CD4-positive, alpha-beta T cell treated with Interleukin-15 for 1 hour (primary cell): ENCODE measurements around the gene PDE5A.

Experiments
- DNase-seq: peaks from one replicate; pipeline ENCODE4 v3.0.0-alpha.2; 2020

Gene PDE5A

DNA sequence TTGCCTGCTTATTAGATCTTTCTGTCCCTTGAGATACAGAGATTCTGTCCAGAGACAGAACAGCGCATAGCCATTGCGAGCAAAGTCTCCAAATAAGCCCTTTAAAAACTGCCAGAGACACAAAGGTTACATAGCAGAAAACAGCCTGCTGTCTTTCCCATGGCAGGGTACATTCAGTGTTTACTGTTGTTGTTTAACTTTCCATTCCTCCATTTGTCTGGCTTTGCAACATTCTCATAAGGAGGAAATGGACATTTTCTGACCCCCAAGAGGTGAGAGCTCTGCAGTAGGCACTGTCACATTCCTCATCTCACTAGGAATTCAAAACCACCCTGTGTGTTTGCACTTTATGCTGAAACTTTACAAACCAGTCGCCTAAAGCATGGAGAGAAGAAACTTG lies 48.3 kb downstream of the PDE5A start:
- no peak for DNase-seq

DNA sequence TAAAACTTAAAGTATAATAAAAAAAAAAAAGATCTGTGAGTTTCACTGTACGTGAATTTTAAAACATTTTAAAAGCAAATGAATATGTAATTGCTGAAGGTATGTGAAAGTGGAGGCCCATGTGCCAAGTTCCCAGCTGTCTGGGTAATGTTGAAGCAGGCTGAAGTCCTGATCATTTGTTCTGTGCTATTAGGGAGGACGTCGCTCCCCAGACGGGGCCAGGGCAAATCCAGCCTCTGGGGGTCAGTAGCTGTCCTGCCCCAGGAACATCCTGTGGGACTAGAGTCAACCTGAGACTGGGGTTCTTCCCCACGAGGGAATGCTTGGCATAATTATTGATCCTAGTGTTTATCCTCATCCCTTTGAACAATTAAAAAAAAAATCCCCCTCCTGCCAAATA lies 48.8 kb downstream of the PDE5A start:
- no peak for DNase-seq

DNA sequence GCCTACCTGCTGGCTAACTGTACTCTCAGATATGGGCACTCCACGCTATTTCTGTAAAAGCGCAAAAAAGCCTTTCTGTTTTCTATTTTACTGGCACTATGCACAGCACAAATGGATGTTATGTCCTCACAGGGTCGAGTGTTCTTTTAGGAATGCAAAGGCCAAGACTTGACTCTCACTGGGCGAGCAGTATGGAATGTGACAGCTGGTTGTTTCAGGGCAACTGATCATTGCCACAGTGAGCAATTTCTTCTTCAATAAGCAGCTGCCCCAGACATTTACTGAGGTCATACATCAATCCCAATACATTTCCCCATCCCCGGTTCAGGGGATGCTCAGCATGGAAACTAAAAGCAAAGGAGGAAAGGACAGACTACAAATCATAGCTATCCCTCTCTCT lies 58.2 kb downstream of the PDE5A start:
- DNase-seq, result no peak

DNA sequence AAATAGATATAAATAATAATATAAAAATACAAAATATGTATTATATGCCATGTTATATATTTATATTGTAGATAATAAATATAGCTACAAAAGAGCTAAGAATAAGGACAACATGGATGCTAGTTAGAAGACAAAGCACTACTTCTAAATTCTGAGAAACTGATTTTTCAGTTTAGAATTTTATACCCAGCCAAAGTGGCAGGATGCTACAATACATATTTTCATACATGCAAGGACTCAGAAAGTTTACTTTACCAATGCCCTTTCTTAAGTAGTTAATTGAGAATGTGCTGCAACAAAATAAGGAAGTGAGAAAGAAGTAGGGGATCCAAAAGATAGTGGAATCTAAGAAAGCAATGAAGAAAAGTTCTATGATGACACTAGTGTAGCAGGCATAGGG lies 64.5 kb downstream of the PDE5A start:
- DNase-seq, result no peak

DNA sequence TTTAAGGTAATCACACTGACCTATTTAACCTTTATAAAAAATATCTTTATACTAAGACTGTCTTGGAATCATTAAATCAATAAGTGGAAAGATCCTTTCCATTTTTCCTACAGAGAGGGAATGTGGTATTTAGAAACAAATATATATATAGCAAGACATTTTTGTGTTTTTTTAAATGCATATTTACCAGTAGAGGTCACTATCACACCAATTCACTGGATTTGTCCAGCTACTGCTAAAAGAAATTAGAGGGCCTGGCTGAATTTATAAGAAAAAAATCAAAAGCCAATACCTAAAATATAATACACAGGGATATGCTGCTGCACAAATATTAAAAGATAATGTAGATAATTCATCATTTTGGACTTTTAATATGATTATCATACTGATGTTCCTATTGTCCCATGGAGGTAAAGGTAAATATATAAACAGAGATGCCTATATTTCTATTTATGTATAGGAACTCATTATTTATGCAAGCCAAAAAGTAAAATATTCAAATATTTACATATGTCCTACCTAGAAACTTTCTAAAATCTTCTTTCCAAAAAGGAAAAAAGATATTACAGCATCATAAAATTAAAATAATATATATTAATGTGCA lies 69.5 kb downstream of the PDE5A start:
- DNase-seq, result no peak

DNA sequence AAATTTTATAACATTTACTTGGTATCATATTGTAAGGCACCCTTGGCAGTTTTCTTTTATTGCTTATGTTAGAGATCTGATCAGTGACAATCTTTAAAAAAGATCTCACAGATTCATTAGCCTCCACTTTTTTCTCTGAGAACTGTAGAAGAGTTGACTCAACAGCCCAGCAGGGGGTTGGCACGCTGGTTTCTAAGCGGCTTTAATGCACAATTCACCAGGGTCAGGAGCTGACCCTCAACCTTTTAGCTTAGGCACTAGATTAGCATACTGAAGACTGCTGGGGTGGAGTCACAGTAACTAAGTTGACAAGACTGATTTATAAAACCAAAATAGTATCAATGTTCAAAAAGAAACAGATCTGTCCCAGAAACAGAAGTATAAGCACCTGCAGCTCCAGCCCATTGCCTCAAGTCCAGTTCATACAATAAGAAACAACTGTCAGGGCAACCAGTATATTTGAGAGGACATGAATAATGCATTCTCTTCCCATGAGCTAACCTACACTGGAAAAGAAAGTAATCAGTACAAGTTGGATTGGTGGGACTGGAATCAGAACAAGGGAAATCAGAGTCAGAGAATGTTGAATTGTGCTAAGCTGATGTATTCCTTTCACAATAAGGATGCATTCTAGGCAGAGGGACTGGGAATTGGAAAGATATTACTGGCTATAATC lies 77.6 kb downstream of the PDE5A start:
- DNase-seq, result no peak

DNA sequence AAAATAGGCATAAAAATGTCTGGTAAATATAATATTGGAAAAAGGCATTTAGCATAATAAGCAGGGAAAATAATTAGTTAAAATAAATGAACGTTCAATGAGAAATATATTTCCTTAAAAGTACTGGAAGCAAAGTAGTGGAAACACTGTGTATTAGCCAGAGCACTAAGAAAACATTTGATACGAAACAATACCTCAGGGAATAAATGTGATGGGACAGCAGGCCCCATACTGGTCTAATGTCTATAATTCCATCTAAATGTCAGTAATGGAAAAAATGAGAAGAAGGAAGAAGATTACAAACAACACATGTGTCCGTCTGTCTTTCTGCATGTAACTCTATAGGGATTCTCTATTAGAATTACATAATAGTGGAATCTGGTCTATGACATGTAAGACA lies 79.0 kb downstream of the PDE5A start:
- DNase-seq, result no peak

DNA sequence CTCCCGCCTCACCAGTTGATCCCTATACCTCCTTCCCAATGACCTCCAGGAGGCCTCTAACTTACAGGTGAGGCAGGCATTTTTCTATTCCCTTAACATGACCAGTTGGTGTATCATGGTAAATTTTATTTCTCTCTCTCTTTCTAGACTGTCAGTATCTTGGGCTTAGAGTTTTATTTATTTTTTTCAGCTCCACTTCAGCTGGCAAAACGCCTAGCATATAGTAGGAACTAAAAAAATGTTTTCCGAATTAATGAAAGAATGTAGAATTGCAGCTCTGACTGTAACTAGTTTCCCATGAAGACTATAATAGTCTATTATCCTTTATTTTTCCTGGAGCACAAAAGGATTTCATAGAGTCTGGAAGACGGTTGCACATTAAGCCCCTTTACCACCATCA lies 84.8 kb downstream of the PDE5A start:
- DNase-seq, result no peak

DNA sequence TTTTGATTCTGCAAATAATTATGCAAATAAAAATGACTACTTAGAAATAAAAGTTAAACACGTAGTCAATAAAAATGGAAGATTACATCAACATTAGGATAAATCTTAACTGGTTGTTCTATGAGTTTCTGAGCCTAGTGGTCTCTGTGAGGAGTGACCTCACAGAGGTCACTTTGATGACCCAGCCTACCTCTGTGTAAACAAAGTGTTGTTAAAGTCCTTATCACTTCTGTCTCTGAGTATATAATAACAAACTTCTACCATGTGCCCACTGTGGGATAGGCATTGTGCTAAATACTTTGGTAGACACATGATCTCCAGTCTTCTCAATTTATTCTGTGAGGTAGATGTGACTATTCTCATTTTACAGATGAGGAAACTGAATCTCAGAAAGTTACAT lies 85.4 kb downstream of the PDE5A start:
- no peak for DNase-seq

DNA sequence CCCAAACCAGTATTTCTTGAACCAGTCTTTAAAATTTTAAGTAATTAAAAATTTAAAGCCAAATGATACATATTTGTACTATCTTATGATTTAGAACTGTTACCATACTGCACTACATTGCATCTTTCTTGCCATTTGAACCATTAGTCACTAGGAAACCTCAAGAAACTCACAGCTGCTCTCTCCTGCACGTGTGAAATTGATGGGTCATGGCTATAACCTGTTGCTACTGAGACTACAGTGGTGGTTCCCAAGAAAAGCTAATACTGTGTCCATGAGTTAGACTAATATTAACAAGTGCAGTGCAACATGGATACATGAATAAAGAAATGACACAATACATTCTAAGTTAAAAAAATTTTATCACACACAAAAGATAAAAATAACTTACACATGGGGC lies 88.4 kb downstream of the PDE5A start:
- no peak for DNase-seq

DNA sequence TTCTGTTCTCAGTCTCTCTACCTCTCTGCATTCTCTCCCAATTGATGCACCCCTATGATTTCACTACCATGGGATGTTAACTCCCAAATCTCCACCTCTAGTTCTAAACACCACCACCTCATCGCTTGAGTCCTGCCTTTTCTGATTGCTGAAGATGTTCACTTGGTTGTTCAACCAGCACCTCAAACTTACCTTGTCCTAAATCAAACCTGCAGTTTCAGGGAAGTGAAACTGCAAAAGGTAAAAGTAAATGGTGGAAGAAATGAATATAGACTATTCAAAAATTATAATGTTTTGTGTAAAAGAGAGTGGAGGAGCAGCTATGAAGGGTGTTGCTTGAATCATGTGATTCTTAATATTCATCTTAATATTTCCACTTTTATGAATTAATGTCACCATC lies 91.0 kb downstream of the PDE5A start:
- no peak for DNase-seq

DNA sequence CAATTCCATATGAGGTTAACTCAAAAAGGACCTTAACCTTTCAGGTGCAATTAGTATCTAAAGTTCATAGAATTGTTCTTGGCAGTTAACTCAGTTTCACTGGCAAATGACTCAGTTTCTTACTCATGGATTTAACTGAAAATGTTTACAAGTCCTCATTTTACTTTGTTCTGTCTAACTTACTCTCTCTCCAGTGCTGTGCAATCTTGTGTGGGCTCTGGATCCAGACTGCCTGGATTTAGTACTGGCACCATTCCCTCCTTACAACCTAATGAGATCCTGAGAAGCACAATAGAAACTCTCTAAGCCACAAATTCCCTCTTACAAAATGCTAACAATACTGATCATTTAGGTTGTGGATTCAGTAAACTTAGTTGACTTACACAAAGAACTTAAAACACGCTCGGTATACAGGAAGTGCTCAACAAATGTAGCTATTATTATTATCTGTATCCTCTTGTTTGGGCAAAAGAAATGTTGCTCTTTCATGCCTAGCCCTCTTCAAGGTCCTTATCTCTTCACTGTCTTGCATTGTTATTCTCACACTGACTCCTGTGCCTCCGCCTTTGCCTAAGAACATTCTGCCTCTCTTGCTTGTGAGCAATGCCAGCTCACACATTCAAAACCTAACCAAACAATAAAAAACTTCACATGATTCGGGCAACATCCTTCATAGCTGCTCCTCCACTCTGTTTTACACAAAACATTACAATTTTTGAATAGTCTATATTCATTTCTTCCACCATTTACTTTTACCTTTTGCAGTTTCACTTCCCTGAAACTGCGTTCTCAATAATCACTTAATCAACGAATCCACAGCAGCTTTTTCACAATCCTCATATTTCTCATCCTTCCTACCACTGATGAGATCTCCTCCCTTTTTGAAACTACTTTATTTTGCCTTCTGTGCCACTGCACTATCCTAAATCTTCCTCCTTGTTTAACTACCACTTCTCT lies 91.8 kb downstream of the PDE5A start:
- no peak for DNase-seq

DNA sequence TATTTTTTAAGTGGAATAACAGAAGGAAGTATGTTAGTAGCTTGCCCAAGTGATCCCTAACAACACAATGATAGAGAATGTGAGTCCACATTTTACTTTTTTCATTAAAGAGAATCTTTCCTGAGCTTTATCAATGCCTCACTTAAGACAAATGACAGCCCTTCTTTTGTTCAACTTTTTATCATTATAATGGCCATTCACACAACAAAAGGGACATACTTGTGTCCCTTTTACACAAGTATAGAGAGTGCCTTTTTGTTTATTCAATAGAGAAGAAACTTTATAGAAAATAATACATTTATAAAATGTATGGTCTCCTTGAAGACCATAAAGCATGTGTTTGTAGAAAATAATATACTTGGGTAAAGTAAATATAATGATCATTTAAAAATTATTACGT lies 96.3 kb downstream of the PDE5A start:
- DNase-seq, result no peak

DNA sequence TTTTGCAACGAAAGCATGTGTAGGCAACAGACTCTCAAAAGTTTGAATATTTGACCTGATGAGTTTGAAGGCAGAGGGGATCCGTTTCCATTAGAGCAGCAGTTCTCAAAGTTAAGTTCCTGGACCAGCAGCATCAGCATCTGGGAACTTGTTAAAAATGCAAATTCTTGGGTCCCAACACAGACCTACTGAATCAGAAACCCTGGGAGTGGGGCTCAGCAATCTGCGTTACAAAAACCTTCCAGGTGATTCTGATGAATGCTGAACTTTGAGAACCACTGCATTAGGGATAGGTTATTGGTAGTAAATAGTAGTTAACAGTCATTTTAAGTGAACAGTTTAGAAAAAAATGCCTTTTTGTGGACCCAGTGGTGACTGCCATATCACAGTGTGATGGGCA lies 98.8 kb downstream of the PDE5A start:
- DNase-seq, result no peak

DNA sequence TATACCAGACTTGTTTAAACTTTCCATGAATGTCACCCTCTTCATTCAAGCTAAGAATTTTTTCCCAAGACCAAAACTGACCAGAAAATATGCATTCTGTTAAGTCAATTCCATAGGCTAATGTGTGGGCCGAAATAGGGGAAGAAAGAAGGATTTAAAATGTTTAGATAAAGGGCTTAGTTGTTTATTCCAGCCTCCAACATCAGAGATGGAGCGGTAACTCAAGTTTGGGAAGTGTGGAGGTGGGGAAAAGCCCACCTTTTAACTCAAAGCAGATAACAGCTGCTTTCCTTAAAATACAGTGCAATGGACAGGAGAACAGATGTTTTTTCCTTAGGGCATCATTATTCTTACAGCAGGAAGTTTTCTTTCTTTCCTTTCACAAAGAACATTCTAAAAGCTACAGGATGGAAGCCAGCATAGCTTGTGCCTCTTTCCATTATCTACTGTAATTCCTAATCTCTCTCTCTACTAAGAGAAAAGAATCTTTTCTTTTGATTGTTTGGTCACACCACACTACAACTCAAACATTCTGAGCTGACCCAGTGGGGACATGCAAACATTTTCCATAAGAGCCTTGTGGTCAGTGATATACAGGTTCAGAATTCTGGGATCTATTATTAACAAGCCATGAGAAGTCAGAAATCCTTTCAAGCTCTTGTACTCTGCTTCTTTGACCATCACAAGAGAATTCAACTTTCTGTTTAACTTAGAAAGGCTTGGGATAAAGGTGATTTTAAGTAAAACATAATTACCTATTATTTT lies 101.6 kb downstream of the PDE5A start:
- DNase-seq, result no peak

DNA sequence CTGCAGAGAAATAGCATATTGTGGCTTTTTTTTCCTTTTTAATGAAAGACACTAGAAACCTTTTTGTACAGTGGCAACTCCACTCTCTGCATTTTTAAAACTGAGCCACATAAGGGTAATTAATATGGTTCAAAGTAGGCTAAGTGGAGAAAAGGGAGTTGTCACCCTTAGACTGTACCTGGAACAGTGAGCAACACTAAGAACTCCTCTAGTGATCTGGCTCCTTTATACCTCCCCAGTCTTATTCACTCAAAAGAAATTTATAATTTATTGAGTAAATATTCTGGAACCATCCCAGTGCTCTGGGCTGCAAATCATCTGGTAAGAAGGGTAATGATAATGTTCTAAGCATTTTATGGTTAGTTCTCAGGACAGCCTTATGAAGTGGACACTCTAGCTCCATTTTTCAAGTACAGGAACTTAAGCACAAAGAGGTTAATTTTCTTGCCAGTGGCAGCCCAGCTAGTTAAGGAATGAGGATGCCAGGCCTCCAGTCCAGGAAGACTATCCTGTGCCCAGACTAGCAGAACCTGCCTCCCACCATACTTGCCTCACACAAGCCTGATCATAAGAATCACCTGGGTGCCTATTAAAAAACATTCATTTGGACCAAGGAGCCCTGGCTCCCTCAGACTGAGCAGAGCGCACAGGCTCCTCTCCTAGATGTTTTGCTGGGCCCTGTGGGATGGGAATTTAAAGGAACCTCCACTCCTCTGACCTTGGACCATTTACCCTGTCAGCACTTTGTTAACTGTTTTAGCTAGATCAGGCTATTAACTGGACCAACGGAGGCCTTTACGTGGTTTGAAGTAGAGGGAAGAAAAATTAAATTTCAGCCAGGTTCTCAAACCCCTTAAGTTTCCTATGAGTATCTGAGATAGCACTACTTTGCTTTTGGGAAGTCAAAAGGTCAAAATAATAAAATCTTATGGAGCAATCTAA lies 102.6 kb downstream of the PDE5A start:
- no peak for DNase-seq

DNA sequence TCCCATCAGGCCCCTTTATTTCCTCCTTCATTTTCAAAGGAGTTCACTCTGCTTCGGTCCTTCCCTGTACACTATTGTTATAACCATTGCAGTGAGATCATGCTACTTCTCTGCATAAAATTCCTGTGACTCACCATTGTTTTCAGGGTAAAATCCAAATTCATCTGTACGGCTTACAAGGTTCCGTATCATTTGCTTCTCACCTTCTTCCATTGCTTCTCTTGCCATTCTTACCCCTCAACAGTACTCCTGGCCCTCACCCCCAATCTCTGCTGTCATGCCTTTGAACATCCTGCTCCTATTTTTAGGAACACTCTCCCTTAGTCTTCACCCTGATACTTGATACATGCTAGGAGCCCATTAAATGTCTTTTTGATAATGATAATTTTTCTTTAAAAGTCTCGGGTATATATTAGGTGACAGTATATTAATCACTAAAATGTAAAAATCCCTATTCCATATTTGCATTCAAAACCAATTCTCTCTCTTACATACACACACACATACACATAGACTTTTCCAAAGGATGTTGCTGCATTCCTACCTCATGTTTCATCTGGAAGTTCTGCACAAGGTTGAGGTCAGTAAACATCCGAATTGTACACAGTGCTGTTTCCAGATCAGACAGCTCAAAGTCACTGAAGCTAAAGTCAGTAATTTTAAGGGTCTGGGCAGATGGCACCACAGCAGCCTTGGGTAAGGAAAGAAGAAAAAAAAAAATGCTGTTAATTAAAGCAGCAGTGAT lies 103.4 kb downstream of the PDE5A start:
- DNase-seq, result no peak

DNA sequence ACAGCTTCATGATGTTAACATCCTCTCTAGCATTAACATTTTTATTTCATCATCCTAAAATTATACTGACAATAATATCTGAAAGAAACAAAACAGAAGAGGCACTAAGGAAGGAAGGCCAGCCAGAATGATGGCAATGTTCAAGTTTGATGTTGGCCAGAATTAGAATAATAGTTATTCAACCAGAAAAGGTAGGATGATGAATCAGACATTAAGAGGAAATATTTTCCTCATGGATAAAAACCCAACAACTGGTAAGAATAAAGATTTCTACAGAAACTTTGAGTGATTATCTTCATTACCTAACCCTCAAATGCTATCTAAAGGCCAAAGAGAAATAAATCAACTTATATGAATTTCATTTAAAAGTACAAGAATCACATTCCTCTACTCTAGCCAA lies 105.2 kb downstream of the PDE5A start:
- DNase-seq, result no peak

DNA sequence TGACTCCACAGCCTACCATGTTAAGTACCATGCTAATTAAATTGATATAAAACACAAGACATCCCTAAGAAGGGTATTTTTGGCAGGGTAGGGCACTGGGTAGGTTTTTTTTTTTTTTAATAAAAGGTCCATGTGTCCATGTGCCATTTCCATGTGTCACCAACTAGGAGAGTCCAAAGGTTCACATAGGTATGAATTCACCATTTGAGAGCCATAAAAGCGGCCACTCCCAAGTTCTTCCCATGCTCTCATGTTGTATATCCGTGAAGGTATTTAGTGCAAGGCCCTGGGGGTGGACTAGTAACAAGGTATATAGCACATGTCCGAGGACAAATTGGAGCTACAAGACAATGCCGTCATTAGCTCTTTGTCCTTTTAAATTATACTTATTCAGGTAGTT lies 107.3 kb downstream of the PDE5A start:
- no peak for DNase-seq

DNA sequence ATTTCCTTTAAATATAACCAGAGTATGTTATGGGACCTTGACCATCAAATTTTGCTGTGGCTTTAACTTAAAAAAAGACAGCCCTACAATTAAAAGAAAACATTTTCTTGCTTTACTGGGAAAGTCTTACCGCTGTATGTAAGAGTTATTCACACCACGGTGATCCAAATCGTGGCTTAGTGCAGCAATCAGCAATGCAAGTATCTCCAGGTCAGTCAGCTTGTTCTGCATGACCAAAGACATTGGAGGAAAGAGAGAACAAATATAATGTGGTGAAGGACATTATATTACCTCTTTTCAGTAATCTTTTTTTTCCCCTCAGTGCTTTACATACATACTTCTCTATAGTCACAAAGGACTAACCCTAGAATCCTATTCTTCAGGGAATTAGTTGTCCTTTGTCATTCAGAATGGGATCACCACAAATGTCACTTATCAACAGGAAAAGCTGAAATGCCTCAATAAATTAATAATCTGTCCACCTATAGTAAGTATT lies 109.6 kb downstream of the PDE5A start:
- no peak for DNase-seq

DNA sequence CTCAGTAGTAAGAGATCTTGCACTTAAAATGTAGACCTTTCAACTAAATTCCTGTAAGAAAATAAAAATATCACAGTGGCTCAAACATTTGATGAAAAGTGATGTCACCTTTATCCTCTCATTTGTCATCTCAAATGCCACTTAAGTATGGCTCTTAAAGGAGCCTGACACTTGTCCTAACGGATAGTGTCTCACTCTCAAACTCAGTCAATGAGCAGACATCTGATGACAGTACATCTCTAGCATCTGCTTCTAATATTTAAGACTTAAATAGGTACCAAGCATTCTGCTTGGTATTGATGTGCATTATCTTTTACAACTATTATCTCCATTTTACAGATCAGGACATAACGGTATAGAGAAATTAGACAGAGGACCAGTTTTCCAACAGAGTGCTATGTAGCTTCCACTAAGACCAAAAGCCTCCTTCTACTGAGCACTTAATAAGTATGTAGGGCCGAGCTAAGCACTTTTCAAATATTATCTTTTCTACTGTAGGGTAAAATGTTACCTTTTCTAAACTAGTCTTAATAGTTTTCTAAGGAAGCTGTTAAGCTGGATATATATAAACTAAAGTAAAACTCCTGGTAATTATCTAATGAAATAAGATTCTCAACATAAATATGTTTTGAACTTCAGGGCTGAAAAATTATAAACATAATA lies 110.2 kb downstream of the PDE5A start:
- no peak for DNase-seq
